Neuronal stem cell (in vitro differentiated cells): ENCODE measurements around the gene GSE1.

Source experiments
- DNase-seq: peaks from one replicate; pipeline ENCODE4 v3.0.0-alpha.2; 2013; ENCODE audit warnings: low spot score
- H2AFZ ChIP-seq: one replicate; pipeline ENCODE4 v1.6.1; 2013; ENCODE audit warnings: mild to moderate bottlenecking, low read length, inconsistent platforms
- H2AK5ac ChIP-seq: 2 replicates; pipeline ENCODE4 v1.6.1; 2013; ENCODE audit warnings: low read depth, mild to moderate bottlenecking, inconsistent platforms, low read length, moderate library complexity, mixed read lengths
- H2BK120ac ChIP-seq: 2 replicates; pipeline ENCODE4 v1.6.1; 2013; ENCODE audit warnings: low read depth, mild to moderate bottlenecking, inconsistent platforms, low read length, moderate library complexity, mixed read lengths
- H2BK12ac ChIP-seq: one replicate; pipeline ENCODE4 v1.6.1; 2013; ENCODE audit warnings: low read length, inconsistent platforms
- H2BK15ac ChIP-seq: 2 replicates; pipeline ENCODE4 v1.6.1; 2013; ENCODE audit warnings: mild to moderate bottlenecking, low read length, inconsistent platforms, mixed read lengths
- H2BK5ac ChIP-seq: one replicate; pipeline ENCODE4 v1.6.1; 2013; ENCODE audit warnings: inconsistent platforms, mild to moderate bottlenecking, low read length, moderate library complexity
- H3K14ac ChIP-seq: one replicate; pipeline ENCODE4 v1.6.1; 2013; ENCODE audit warnings: low read length, inconsistent platforms
- H3K18ac ChIP-seq: 2 replicates; pipeline ENCODE4 v1.6.1; 2013; ENCODE audit warnings: low read length, inconsistent platforms
- H3K23ac ChIP-seq: 2 replicates; pipeline ENCODE4 v1.6.1; 2013; ENCODE audit warnings: low read depth, mild to moderate bottlenecking, mixed read lengths, low read length, inconsistent platforms; ENCODE audit not compliant: poor library complexity
- H3K27ac ChIP-seq: replicated peaks from 3 replicates; pipeline ENCODE4 v1.5.1; 2013; ENCODE audit warnings: low read length, inconsistent platforms
- H3K27me3 ChIP-seq, 3 experiments: 2 replicates each; pipeline ENCODE4 v1.6.1; 2013; ENCODE audit warnings: low read length in 3 of 3, mild to moderate bottlenecking in 2 of 3, inconsistent platforms in 1 of 3, low read depth in 1 of 3, mixed read lengths in 1 of 3, moderate library complexity in 1 of 3; ENCODE audit not compliant: control insufficient read depth in 3 of 3, insufficient read depth in 3 of 3
- H3K36me3 ChIP-seq, 2 donors: replicated peaks in 1 of 2; 2 replicates each; pipeline ENCODE4 v1.6.1; 2013; ENCODE audit warnings: low read length in 2 of 2; ENCODE audit not compliant: control insufficient read depth in 2 of 2, insufficient read depth in 2 of 2
- H3K4ac ChIP-seq: 2 replicates; pipeline ENCODE4 v1.6.1; 2013; ENCODE audit warnings: inconsistent platforms, mild to moderate bottlenecking, low read length, moderate library complexity
- H3K4me1 ChIP-seq, 2 donors: 1 replicate in 1 of 2; 2 replicates in 1 of 2; pipeline ENCODE4 v1.6.1; 2013; ENCODE audit warnings: low read length in 2 of 2, low read depth in 1 of 2; ENCODE audit not compliant: control insufficient read depth in 2 of 2, insufficient read depth in 1 of 2
- H3K4me2 ChIP-seq: one replicate; pipeline ENCODE4 v1.6.1; 2013; ENCODE audit warnings: mild to moderate bottlenecking, low read length, inconsistent platforms; ENCODE audit not compliant: insufficient read depth, poor library complexity, severe bottlenecking
- H3K4me3 ChIP-seq, 2 donors: 2 replicates each; pipeline ENCODE4 v1.5.1; 2013; ENCODE audit warnings: low read length in 2 of 2, mild to moderate bottlenecking in 2 of 2, inconsistent platforms in 1 of 2, moderate library complexity in 1 of 2
- H3K79me1 ChIP-seq: one replicate; pipeline ENCODE4 v1.6.1; 2013; ENCODE audit warnings: low read depth, mild to moderate bottlenecking, inconsistent platforms, low read length, moderate library complexity
- H3K9ac ChIP-seq: one replicate; pipeline ENCODE4 v1.6.1; 2013; ENCODE audit warnings: mild to moderate bottlenecking, low read depth, low read length, inconsistent platforms; ENCODE audit not compliant: poor library complexity
- H3K9me3 ChIP-seq, 2 donors: replicated peaks in 1 of 2; 2 replicates each; pipeline versions ENCODE3 to v1.6.1; 2013; ENCODE audit warnings: low read length in 2 of 2, mild to moderate bottlenecking in 2 of 2, inconsistent platforms in 1 of 2, low read depth in 1 of 2, mixed read lengths in 1 of 2, moderate library complexity in 1 of 2; ENCODE audit not compliant: control insufficient read depth in 2 of 2, insufficient read depth in 1 of 2
- H4K8ac ChIP-seq: one replicate; pipeline ENCODE4 v1.6.1; 2013; ENCODE audit warnings: low read depth, mild to moderate bottlenecking, inconsistent platforms, low read length, moderate library complexity
- H4K91ac ChIP-seq: one replicate; pipeline ENCODE4 v1.6.1; 2013; ENCODE audit warnings: low read length, low read depth, mild to moderate bottlenecking, inconsistent platforms; ENCODE audit not compliant: poor library complexity
- WGBS, 2 donors: extraction: QIAGEN DNeasy Blood & Tissue Kit; methylation state at CpG; one replicate each; pipeline ENCODE4 v1.1.7; 2013; ENCODE audit warnings: missing lambda C conversion rate in 2 of 2, mixed read lengths in 1 of 2; ENCODE audit not compliant: insufficient read length in 2 of 2, insufficient replicate concordance in 1 of 2; ENCODE audit errors: extremely low coverage in 2 of 2; 5-methylcytosine and 5-hydroxymethylcytosine counted together

The GSE1 gene

GRCh38 chr16:85611444-85612190 is 1.5 kb upstream of the GSE1 start:
- peak; percentile 53 for DNase-seq
- Histone ChIP-seq H2BK5ac (peak overlapping the region; percentile 49), H3K4ac (no peak overlapping the region), H4K91ac (no peak overlapping the region), H3K14ac (no peak overlapping the region), H3K9ac (peak overlapping the region; percentile 68), H2AFZ (peak overlapping the region; percentile 75), H3K27me3 (peaks cover 0 to 34% (median 0%) of the 10 kb centered on the region in 3 experiments), H4K8ac (peak overlapping the region; percentile 43), H3K79me1 (peaks cover 2% of the 10 kb centered on the region), H3K4me1 (peaks cover 39 to 59% of the 10 kb centered on the region in 2 donors), H3K4me3 (peak overlapping the region; percentile 68 to 72), H3K23ac (peak overlapping the region; percentile 95), H3K18ac (peak overlapping the region; percentile 96), H3K36me3 (peaks cover 0 to 3% of the 10 kb centered on the region in 2 donors), H3K27ac (no peak overlapping the region), H2BK12ac (no peak overlapping the region), H2BK120ac (no peak overlapping the region), H2BK15ac (no peak overlapping the region), H2AK5ac (peak overlapping the region; percentile 58), H3K4me2 (peak overlapping the region; percentile 100), H3K9me3 (no peaks in the 10 kb centered on the region)
- WGBS, 2 donors, result no CpG with 5 or more reads among the region's 84 CpGs

GRCh38 chr16:85612191-85612800 is 826 bp upstream of the GSE1 start:
- Histone ChIP-seq H2AK5ac (peak overlapping the region; percentile 58), H2BK12ac (peak overlapping the region; percentile 32), H3K4me3 (peak overlapping the region in 1 of 2 donors; percentile 68), H3K27me3 (peaks cover 0 to 34% (median 0%) of the 10 kb centered on the region in 3 experiments), H3K4me1 (peaks cover 44 to 59% of the 10 kb centered on the region in 2 donors), H3K14ac (no peak overlapping the region), H2BK120ac (no peak overlapping the region), H3K18ac (peak overlapping the region; percentile 84), H4K8ac (no peak overlapping the region), H2BK5ac (no peak overlapping the region), H3K23ac (peak overlapping the region; percentile 86), H2AFZ (peak overlapping the region; percentile 9), H3K4ac (no peak overlapping the region), H3K36me3 (peaks cover 0 to 9% of the 10 kb centered on the region in 2 donors), H3K4me2 (peak overlapping the region; percentile 100), H2BK15ac (peak overlapping the region; percentile 90), H4K91ac (peak overlapping the region; percentile 69), H3K9ac (no peak overlapping the region), H3K79me1 (peaks cover 2% of the 10 kb centered on the region), H3K27ac (no peak overlapping the region), H3K9me3 (no peaks in the 10 kb centered on the region)
- WGBS, 2 donors, result no CpG with 5 or more reads among the region's 38 CpGs
- peak; percentile 31 for DNase-seq

- no peak for DNase-seq
- H3K4ac ChIP-seq, result no peak overlapping the region
- WGBS, 2 donors, result no CpG with 5 or more reads among the region's 67 CpGs
- H3K9me3 ChIP-seq, result no peaks in the 10 kb centered on the region
- H3K23ac ChIP-seq, result peak overlapping the region; percentile 69
- H4K8ac ChIP-seq, result no peak overlapping the region
- H3K18ac ChIP-seq, result peak overlapping the region; percentile 90
- peak overlapping the region; percentile 65 for H2BK15ac ChIP-seq
- H2AFZ ChIP-seq, result peak overlapping the region; percentile 41
- H3K4me3 ChIP-seq, result peak overlapping the region; percentile 68 to 75
- H3K4me1 ChIP-seq, result peaks cover 36 to 45% of the 10 kb centered on the region in 2 donors
- H2AK5ac ChIP-seq, result peak overlapping the region; percentile 99
- peaks cover 0 to 23% (median 0%) of the 10 kb centered on the region in 3 experiments for H3K27me3 ChIP-seq
- H2BK120ac ChIP-seq, result no peak overlapping the region
- peaks cover 0 to 23% of the 10 kb centered on the region in 2 donors for H3K36me3 ChIP-seq
- peak overlapping the region; percentile 94 for H3K4me2 ChIP-seq
- H3K27ac ChIP-seq, result peak overlapping the region; percentile 51
- H3K79me1 ChIP-seq, result peaks cover 2% of the 10 kb centered on the region
- H3K9ac ChIP-seq, result no peak overlapping the region
- H3K14ac ChIP-seq, result peak overlapping the region; percentile 6
- no peak overlapping the region for H4K91ac ChIP-seq
- peak overlapping the region; percentile 84 for H2BK5ac ChIP-seq
- no peak overlapping the region for H2BK12ac ChIP-seq
These were observed 649 bp downstream of the GSE1 start for GRCh38 chr16:85613604-85614337.
